Keratinocyte (primary cell): ENCODE data around the gene FZR1. TPM values are rescaled to one million over a fixed set of nuclear protein-coding genes. Genes with fewer than 3 reads are reported as not detected.

Source experiments
- DNase-seq: peaks from one replicate; pipeline ENCODE4 v3.0.0-alpha.2; 2011; ENCODE audit warnings: low read depth, missing footprints, low spot score
- FAIRE-seq: peaks from 2 replicates; lab custom pipeline; 2011; peaks lifted over from hg19 to GRCh38; lab: Jason Lieb, UNC
- H2AFZ ChIP-seq: 2 replicates; pipeline ENCODE4 v1.6.0; 2012; ENCODE audit warnings: low read length, control low read depth, inconsistent platforms; ENCODE audit not compliant: control insufficient read depth
- H3K27ac ChIP-seq: 2 replicates; pipeline ENCODE4 v1.5.1; 2011; ENCODE audit warnings: low read length; ENCODE audit not compliant: control insufficient read depth, insufficient read depth
- H3K27me3 ChIP-seq: 3 replicates; pipeline ENCODE4 v1.6.0; 2011; ENCODE audit warnings: low read length; ENCODE audit not compliant: control insufficient read depth, insufficient read depth; ENCODE audit errors: extremely low read depth
- H3K36me3 ChIP-seq, 2 experiments: 2 replicates in 1 of 2; 3 replicates in 1 of 2; pipeline ENCODE4 v1.5.1; 2011; ENCODE audit warnings: low read length in 2 of 2, mild to moderate bottlenecking in 1 of 2; ENCODE audit not compliant: control insufficient read depth in 2 of 2, insufficient read depth in 2 of 2; ENCODE audit errors: extremely low read depth in 1 of 2
- H3K4me1 ChIP-seq: 3 replicates; pipeline ENCODE4 v1.5.1; 2011; ENCODE audit warnings: low read length; ENCODE audit not compliant: control insufficient read depth, insufficient read depth; ENCODE audit errors: extremely low read depth
- H3K4me2 ChIP-seq: 3 replicates; pipeline ENCODE4 v1.6.0; 2011; ENCODE audit warnings: low read depth, low read length; ENCODE audit not compliant: control insufficient read depth, insufficient read depth; ENCODE audit errors: extremely low read depth
- H3K4me3 ChIP-seq, 3 experiments: fragments of 200-600 bp in 1 of 3; sonication (generic) in 1 of 3; 2 replicates in 2 of 3; 3 replicates in 1 of 3; pipeline ENCODE4 v1.5.1; 2011 to 2016; ENCODE audit warnings: low read length in 3 of 3, mild to moderate bottlenecking in 3 of 3, control low read depth in 2 of 3, inconsistent platforms in 1 of 3, low read depth in 1 of 3, mixed read lengths in 1 of 3, mixed run types in 1 of 3, moderate library complexity in 1 of 3; ENCODE audit not compliant: control insufficient read depth in 2 of 3, insufficient read depth in 2 of 3; ENCODE audit errors: extremely low read depth in 1 of 3
- H3K79me2 ChIP-seq: 2 replicates; pipeline ENCODE4 v1.6.0; 2012; ENCODE audit warnings: low read length; ENCODE audit not compliant: control insufficient read depth, insufficient read depth
- H3K9ac ChIP-seq: 3 replicates; pipeline ENCODE4 v1.6.0; 2011; ENCODE audit warnings: low read length; ENCODE audit not compliant: control insufficient read depth, insufficient read depth; ENCODE audit errors: extremely low read depth
- H3K9me1 ChIP-seq: 3 replicates; pipeline ENCODE4 v1.6.0; 2011; ENCODE audit warnings: low read length; ENCODE audit not compliant: control insufficient read depth, insufficient read depth; ENCODE audit errors: extremely low read depth
- H3K9me3 ChIP-seq: 2 replicates; pipeline ENCODE4 v1.5.1; 2012; ENCODE audit warnings: low read depth, low read length; ENCODE audit not compliant: control insufficient read depth
- H4K20me1 ChIP-seq: 3 replicates; pipeline ENCODE4 v1.6.0; 2011; ENCODE audit warnings: low read length; ENCODE audit not compliant: control insufficient read depth, insufficient read depth; ENCODE audit errors: extremely low read depth
- EZH2 ChIP-seq: IDR thresholded peaks from one replicate; pipeline ENCODE4 v1.6.1; 2012; ENCODE audit warnings: inconsistent platforms, mild to moderate bottlenecking, low read length, moderate library complexity
- dilution Hi-C: fragments of 300-500 bp; cut with MboI; formaldehyde crosslinking; loops from one replicate; pipeline ENCODE4 v1.7.0; 2020; ENCODE audit warnings: low sequenced_read_pairs; ENCODE audit not compliant: extremely low pct_ligation_motif_present
- polyA plus RNA-seq, 5 experiments: library from polyadenylated mRNA; depleted of rRNA in 3 of 5; stranded (reverse) in 3 of 5; stranded (forward) in 1 of 5; unstranded in 1 of 5; fragments of >200 nt; gene quantifications; 1 replicate in 1 of 5; 2 replicates in 3 of 5; 3 replicates in 1 of 5; pipeline versions ENCODE4 v1.2.1 to v1.2.3, GENCODE V29; 2011 to 2012; ENCODE audit warnings: missing spikeins in 2 of 5, low read depth in 1 of 5, low replicate concordance in 1 of 5
- TF ChIP-seq, protein P1 (sequence below), 3 experiments: IDR thresholded peaks in 1 of 3; conservative IDR thresholded peaks in 1 of 3; optimal IDR thresholded peaks in 1 of 3; 2 replicates in 2 of 3; 3 replicates in 1 of 3; pipeline versions ENCODE3 to v1.5.1; 2011; ENCODE audit warnings: low read length in 3 of 3, mild to moderate bottlenecking in 3 of 3, moderate library complexity in 2 of 3, control low read depth in 1 of 3, inconsistent platforms in 1 of 3; ENCODE audit not compliant: insufficient read depth in 2 of 3; ENCODE audit errors: extremely low read depth in 1 of 3

FZR1 gene
- polyA plus RNA-seq, 1 donor (not counting 4 experiments of a cell fraction or from before 2014, with no cell fraction given), result 23.3 TPM

DNA sequence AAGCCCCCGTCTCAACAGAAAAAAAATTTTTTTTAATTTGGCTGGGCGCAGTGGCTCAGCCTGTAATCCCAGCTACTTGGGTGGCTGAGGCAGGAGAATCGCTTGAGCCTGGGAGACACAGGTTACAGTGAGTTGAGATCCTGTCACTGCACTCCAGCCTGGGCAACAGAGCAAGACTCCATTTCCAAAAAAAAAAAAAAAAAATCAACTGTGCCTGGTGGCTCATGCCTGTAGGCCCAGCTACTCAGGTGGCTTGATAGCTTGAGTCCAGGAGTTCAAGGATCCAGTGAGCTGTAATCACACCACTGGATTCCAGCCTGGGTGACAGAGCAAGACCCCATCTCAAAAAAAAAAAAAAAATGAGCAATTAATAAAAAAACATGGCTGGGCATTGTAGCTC is 4.3 kb upstream of the FZR1 start:
- no peak for FAIRE-seq
- dilution Hi-C loops, result no loop called here

GRCh38 chr19:3503036-3503572 is 3.0 kb upstream of the FZR1 start:
- H3K4me3 ChIP-seq, result no peak overlapping the region
- H3K79me2 ChIP-seq, result peaks cover 35% of the 10 kb centered on the region
- FAIRE-seq, result no peak
- no peak overlapping the region for H3K4me2 ChIP-seq
- no peak overlapping the region for H3K9ac ChIP-seq
- no peaks in the 10 kb centered on the region for H3K36me3 ChIP-seq
- dilution Hi-C loops, result no loop called here
- peaks cover 17% of the 10 kb centered on the region for H3K4me1 ChIP-seq
- H3K9me3 ChIP-seq, result no peaks in the 10 kb centered on the region
- DNase-seq, result no peak
- TF ChIP-seq, protein P1, sequence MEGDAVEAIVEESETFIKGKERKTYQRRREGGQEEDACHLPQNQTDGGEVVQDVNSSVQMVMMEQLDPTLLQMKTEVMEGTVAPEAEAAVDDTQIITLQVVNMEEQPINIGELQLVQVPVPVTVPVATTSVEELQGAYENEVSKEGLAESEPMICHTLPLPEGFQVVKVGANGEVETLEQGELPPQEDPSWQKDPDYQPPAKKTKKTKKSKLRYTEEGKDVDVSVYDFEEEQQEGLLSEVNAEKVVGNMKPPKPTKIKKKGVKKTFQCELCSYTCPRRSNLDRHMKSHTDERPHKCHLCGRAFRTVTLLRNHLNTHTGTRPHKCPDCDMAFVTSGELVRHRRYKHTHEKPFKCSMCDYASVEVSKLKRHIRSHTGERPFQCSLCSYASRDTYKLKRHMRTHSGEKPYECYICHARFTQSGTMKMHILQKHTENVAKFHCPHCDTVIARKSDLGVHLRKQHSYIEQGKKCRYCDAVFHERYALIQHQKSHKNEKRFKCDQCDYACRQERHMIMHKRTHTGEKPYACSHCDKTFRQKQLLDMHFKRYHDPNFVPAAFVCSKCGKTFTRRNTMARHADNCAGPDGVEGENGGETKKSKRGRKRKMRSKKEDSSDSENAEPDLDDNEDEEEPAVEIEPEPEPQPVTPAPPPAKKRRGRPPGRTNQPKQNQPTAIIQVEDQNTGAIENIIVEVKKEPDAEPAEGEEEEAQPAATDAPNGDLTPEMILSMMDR (optimal IDR thresholded peaks at IDR 0.05 in 1 of 3, IDR thresholded peaks at IDR 0.05 in 1 of 3, conservative IDR thresholded peaks at IDR 0.05 in 1 of 3; ENCODE audit: extremely low read depth in 1 of 3, insufficient read depth in 2 of 3, low read length in 3 of 3), result no peak
- no peak for TF ChIP-seq EZH2
- H2AFZ ChIP-seq, result no peak overlapping the region
- no peak overlapping the region for H3K27ac ChIP-seq
- no peaks in the 10 kb centered on the region for H4K20me1 ChIP-seq
- H3K9me1 ChIP-seq, result peaks cover 3% of the 10 kb centered on the region
- no peaks in the 10 kb centered on the region for H3K27me3 ChIP-seq

More for the DNA sequence above, 4.3 kb upstream of the FZR1 start:
- no peak for DNase-seq
- no peak overlapping the region for H2AFZ ChIP-seq
- peaks cover 10% of the 10 kb centered on the region for H3K4me1 ChIP-seq
- no peak overlapping the region for H3K4me3 ChIP-seq
- H3K9me1 ChIP-seq, result peaks cover 3% of the 10 kb centered on the region
- no peaks in the 10 kb centered on the region for H4K20me1 ChIP-seq
- peaks cover 34% of the 10 kb centered on the region for H3K79me2 ChIP-seq
- H3K27me3 ChIP-seq, result no peaks in the 10 kb centered on the region
- TF ChIP-seq, protein P1 (optimal IDR thresholded peaks at IDR 0.05 in 1 of 3, IDR thresholded peaks at IDR 0.05 in 1 of 3, conservative IDR thresholded peaks at IDR 0.05 in 1 of 3; ENCODE audit: extremely low read depth in 1 of 3, insufficient read depth in 2 of 3, low read length in 3 of 3), result no peak
- TF ChIP-seq EZH2, result no peak
- H3K36me3 ChIP-seq, result peaks cover 0 to 6% of the 10 kb centered on the region in 2 experiments
- H3K4me2 ChIP-seq, result no peak overlapping the region
- H3K27ac ChIP-seq, result no peak overlapping the region
- no peak overlapping the region for H3K9ac ChIP-seq
- H3K9me3 ChIP-seq, result no peaks in the 10 kb centered on the region
